Liver (tissue), 9 donors: ENCODE measurements around the gene SLC35E1. TPM values are rescaled to one million over a fixed set of nuclear protein-coding genes. Genes with fewer than 3 reads are reported as not detected.

Experiments used
- DNase-seq: peaks from one replicate; pipeline ENCODE4 v3.0.0-alpha.2; 2017; ENCODE audit warnings: low spot score
- H3K27ac ChIP-seq, 2 donors: one replicate each; pipeline ENCODE4 v1.7.0; 2013; ENCODE audit warnings: inconsistent platforms in 2 of 2, low read length in 2 of 2, control low read depth in 1 of 2, low read depth in 1 of 2, mild to moderate bottlenecking in 1 of 2
- H3K27me3 ChIP-seq, 4 donors: one replicate each; pipeline versions ENCODE4 v1.6.1 to v1.7.0; 2013; ENCODE audit warnings: low read length in 3 of 4, inconsistent platforms in 1 of 4, mild to moderate bottlenecking in 1 of 4, moderate library complexity in 1 of 4; ENCODE audit not compliant: control insufficient read depth in 4 of 4, insufficient read depth in 4 of 4
- H3K36me3 ChIP-seq, 4 donors: one replicate each; pipeline versions ENCODE4 v1.6.1 to v1.7.0; 2013; ENCODE audit warnings: low read length in 3 of 4, mild to moderate bottlenecking in 3 of 4, low read depth in 1 of 4, moderate library complexity in 1 of 4; ENCODE audit not compliant: control insufficient read depth in 4 of 4, insufficient read depth in 3 of 4
- H3K4me1 ChIP-seq, 4 donors: one replicate each; pipeline versions ENCODE4 v1.6.1 to v1.7.0; 2013; ENCODE audit warnings: low read length in 3 of 4, mild to moderate bottlenecking in 3 of 4, moderate library complexity in 1 of 4; ENCODE audit not compliant: control insufficient read depth in 4 of 4, insufficient read depth in 4 of 4
- H3K4me3 ChIP-seq, 3 donors: one replicate each; pipeline versions ENCODE4 v1.6.1 to v1.7.0; 2013; ENCODE audit warnings: low read length in 3 of 3, control low read depth in 1 of 3, low read depth in 1 of 3, mild to moderate bottlenecking in 1 of 3
- H3K9ac ChIP-seq, 2 donors: one replicate each; pipeline ENCODE4 v1.7.0; 2013; ENCODE audit warnings: low read length in 2 of 2, mild to moderate bottlenecking in 2 of 2, moderate library complexity in 2 of 2, control low read depth in 1 of 2, low read depth in 1 of 2
- H3K9me3 ChIP-seq, 4 donors: one replicate each; pipeline versions ENCODE4 v1.6.1 to v1.7.0; 2013; ENCODE audit warnings: low read length in 3 of 4; ENCODE audit not compliant: control insufficient read depth in 4 of 4
- ATF3 ChIP-seq: IDR thresholded peaks from 2 replicates; pipeline ENCODE4 v1.6.1; 2016; ENCODE audit warnings: antibody characterized with exemption
- FOXA2 ChIP-seq: IDR thresholded peaks from 2 replicates; pipeline ENCODE4 v1.6.1; 2016; ENCODE audit warnings: antibody characterized with exemption
- GABPA ChIP-seq, 2 donors: IDR thresholded peaks in 1 of 2; conservative IDR thresholded peaks in 1 of 2; 2 replicates each; pipeline ENCODE4 v1.6.1; 2016; ENCODE audit warnings: antibody characterized with exemption in 2 of 2, mild to moderate bottlenecking in 1 of 2, moderate library complexity in 1 of 2
- HNF4A ChIP-seq, 2 donors: conservative IDR thresholded peaks; 2 replicates each; pipeline ENCODE4 v1.6.1; 2016; ENCODE audit warnings: antibody characterized with exemption in 2 of 2, mild to moderate bottlenecking in 2 of 2
- HNF4G ChIP-seq: IDR thresholded peaks from 2 replicates; pipeline ENCODE4 v1.6.1; 2016; ENCODE audit warnings: antibody characterized with exemption
- JUND ChIP-seq, 2 donors: IDR thresholded peaks; 2 replicates each; pipeline ENCODE4 v1.6.1; 2016; ENCODE audit warnings: antibody characterized with exemption in 2 of 2
- MAX ChIP-seq: IDR thresholded peaks from 2 replicates; pipeline ENCODE4 v1.6.1; 2016; ENCODE audit warnings: antibody characterized with exemption
- NR2F2 ChIP-seq: IDR thresholded peaks from 2 replicates; pipeline ENCODE4 v1.6.1; 2016; ENCODE audit warnings: antibody characterized with exemption
- RAD21 ChIP-seq, 2 donors: IDR thresholded peaks; 2 replicates each; pipeline ENCODE4 v1.6.1; 2016; ENCODE audit warnings: antibody characterized with exemption in 2 of 2, mild to moderate bottlenecking in 2 of 2
- SP1 ChIP-seq: IDR thresholded peaks from 2 replicates; pipeline ENCODE4 v1.6.1; 2018; ENCODE audit warnings: antibody characterized with exemption, mild to moderate bottlenecking
- TAF1 ChIP-seq: conservative IDR thresholded peaks from 2 replicates; pipeline ENCODE4 v1.6.1; 2016; ENCODE audit warnings: antibody characterized with exemption, mild to moderate bottlenecking
- YY1 ChIP-seq: IDR thresholded peaks from 2 replicates; pipeline ENCODE4 v1.6.1; 2016; ENCODE audit warnings: antibody characterized with exemption, mild to moderate bottlenecking
- WGBS: extraction: QIAGEN DNeasy Blood & Tissue Kit; methylation state at CpG from one replicate; pipeline ENCODE4 v1.1.7; 2013; 5-methylcytosine and 5-hydroxymethylcytosine counted together
- polyA plus RNA-seq, 2 donors: library from polyadenylated mRNA; stranded (reverse) in 1 of 2; unstranded in 1 of 2; fragments of 200-250 nt in 1 of 2; fragments of >200 nt in 1 of 2; fragmentation: Nextera tagmentation in 1 of 2; extraction: Ambion mirVana in 1 of 2; gene quantifications; one replicate each; pipeline versions ENCODE4 v1.2.1 to v1.2.3, GENCODE V29; 2013 to 2015
- total RNA-seq, 2 donors: library from RNA; depleted of rRNA; stranded (reverse); fragments of >200 nt; gene quantifications; one replicate each; pipeline ENCODE4 v1.2.3, GENCODE V29; 2014
- TF ChIP-seq, protein P1 (sequence below): IDR thresholded peaks from 2 replicates; pipeline ENCODE4 v1.6.1; 2016; ENCODE audit warnings: antibody characterized with exemption, mild to moderate bottlenecking
- TF ChIP-seq, protein P2 (sequence below): IDR thresholded peaks from 2 replicates; pipeline ENCODE4 v1.6.1; 2016; ENCODE audit warnings: antibody characterized with exemption
- donor health status: healthy.
- donor health status: healthy.
- donor health status: healthy.
- donor health status: healthy.
- donor health status: healthy.

Gene SLC35E1
- total and polyA plus RNA-seq, 4 donors = 11.2 to 20.5 (median 12.1) TPM

DNA sequence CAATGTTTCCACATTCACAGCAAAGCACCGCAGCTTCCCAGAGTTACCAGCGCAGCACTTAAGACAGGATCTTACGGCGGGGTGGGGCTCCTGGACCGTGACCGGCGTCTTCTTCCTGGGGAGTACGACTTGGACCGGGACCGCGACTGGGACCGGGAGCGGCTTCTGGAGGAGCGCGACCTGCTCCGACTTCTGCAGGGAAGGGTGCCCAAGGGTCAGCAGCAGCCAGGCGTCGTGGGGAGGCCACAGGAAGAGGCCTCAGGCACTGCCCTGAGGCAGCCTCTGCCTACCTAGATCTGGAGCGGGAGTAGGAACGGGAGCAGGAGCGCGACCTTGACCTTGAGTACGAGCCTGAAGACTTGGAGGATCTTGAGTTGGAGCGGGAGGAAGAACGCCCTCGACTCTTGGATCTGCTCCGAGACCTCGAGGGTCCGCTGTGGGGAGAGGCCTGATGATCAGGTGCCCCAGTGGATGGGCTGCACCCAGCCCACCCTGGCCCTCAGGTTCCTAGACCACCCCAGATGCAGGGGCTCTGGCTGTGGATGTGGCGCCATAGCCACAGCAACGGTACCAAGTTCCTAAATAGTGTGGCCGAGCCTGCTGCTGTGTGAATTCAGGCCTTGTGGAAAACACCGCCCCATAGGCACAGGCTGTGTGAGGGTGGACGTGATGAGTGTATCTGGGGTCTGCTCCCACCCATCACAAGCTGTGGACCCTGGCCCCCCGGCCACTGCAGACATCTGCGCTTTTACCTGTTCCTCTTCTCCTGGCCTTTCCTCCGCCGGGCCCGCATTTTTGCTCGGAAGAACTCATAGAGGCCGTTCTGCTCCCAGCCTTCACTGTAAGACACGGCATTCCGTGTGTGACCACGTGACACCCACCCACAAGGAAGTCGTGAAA lies 51.9 kb downstream of the SLC35E1 start (continued):
- no peak for TF ChIP-seq HNF4A (conservative IDR thresholded peaks at IDR 0.05)

GRCh38 chr19:16519230-16519687 lies 53.0 kb downstream of the SLC35E1 start:
- 97% methylated on average over 24 of the region's 24 CpGs for WGBS

More at GRCh38 chr19:16519230-16519687, 53.0 kb downstream of the SLC35E1 start:
- H3K27ac ChIP-seq = no peak overlapping the region
- no peaks in the 10 kb centered on the region for H3K27me3 ChIP-seq
- no peak for DNase-seq
- TF ChIP-seq, protein P1, sequence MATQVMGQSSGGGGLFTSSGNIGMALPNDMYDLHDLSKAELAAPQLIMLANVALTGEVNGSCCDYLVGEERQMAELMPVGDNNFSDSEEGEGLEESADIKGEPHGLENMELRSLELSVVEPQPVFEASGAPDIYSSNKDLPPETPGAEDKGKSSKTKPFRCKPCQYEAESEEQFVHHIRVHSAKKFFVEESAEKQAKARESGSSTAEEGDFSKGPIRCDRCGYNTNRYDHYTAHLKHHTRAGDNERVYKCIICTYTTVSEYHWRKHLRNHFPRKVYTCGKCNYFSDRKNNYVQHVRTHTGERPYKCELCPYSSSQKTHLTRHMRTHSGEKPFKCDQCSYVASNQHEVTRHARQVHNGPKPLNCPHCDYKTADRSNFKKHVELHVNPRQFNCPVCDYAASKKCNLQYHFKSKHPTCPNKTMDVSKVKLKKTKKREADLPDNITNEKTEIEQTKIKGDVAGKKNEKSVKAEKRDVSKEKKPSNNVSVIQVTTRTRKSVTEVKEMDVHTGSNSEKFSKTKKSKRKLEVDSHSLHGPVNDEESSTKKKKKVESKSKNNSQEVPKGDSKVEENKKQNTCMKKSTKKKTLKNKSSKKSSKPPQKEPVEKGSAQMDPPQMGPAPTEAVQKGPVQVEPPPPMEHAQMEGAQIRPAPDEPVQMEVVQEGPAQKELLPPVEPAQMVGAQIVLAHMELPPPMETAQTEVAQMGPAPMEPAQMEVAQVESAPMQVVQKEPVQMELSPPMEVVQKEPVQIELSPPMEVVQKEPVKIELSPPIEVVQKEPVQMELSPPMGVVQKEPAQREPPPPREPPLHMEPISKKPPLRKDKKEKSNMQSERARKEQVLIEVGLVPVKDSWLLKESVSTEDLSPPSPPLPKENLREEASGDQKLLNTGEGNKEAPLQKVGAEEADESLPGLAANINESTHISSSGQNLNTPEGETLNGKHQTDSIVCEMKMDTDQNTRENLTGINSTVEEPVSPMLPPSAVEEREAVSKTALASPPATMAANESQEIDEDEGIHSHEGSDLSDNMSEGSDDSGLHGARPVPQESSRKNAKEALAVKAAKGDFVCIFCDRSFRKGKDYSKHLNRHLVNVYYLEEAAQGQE = no peak
- TF ChIP-seq TAF1 (no peak), JUND (IDR thresholded peaks at IDR 0.05) (no peak), SP1 (no peak), HNF4G (no peak), MAX (no peak), NR2F2 (no peak), RAD21 (IDR thresholded peaks at IDR 0.05) (no peak), GABPA (IDR thresholded peaks at IDR 0.05 in 1 of 2, conservative IDR thresholded peaks at IDR 0.05 in 1 of 2) (no peak), FOXA2 (no peak), ATF3 (no peak), YY1 (no peak)
- TF ChIP-seq, protein P2, sequence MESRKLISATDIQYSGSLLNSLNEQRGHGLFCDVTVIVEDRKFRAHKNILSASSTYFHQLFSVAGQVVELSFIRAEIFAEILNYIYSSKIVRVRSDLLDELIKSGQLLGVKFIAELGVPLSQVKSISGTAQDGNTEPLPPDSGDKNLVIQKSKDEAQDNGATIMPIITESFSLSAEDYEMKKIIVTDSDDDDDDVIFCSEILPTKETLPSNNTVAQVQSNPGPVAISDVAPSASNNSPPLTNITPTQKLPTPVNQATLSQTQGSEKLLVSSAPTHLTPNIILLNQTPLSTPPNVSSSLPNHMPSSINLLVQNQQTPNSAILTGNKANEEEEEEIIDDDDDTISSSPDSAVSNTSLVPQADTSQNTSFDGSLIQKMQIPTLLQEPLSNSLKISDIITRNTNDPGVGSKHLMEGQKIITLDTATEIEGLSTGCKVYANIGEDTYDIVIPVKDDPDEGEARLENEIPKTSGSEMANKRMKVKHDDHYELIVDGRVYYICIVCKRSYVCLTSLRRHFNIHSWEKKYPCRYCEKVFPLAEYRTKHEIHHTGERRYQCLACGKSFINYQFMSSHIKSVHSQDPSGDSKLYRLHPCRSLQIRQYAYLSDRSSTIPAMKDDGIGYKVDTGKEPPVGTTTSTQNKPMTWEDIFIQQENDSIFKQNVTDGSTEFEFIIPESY = no peak
- H3K4me3 ChIP-seq = no peak overlapping the region
- H3K36me3 ChIP-seq = peaks cover 36 to 62% (median 40%) of the 10 kb centered on the region in 4 donors
- H3K9me3 ChIP-seq = no peaks in the 10 kb centered on the region
- peaks cover 4 to 16% (median 11%) of the 10 kb centered on the region in 4 donors for H3K4me1 ChIP-seq
- H3K9ac ChIP-seq = no peak overlapping the region
